Endothelial cell of umbilical vein (primary cell): ENCODE results near the gene SELENOV. TPM values are rescaled to one million over a fixed set of nuclear protein-coding genes. Genes with fewer than 3 reads are reported as not detected.

Source experiments
- BruUV-seq: library from RNA; stranded (reverse); fragments of 400-500 nt; replicated peaks from 2 replicates; lab custom pipeline; 2021; lab: Mats Ljungman, UMichigan
- CTCF ChIA-PET: fragments of 300-600, 350-600 bp; sonication (Branson Sonifier 250); formaldehyde crosslinking; loops from one replicate; lab custom pipeline; 2021; ENCODE audit warnings: antibody characterized with exemption, inconsistent platforms; lab: Charles Lee
- POLR2A ChIA-PET: fragments of 300-600, 350-600 bp; sonication (Branson Sonifier 250); formaldehyde crosslinking; loops from one replicate; lab custom pipeline; 2021; ENCODE audit warnings: antibody characterized with exemption, inconsistent platforms; lab: Charles Lee
- DNase-seq: peaks from one replicate; pipeline ENCODE4 v3.0.0-alpha.2; 2011; ENCODE audit warnings: low read depth, low spot score
- FAIRE-seq: peaks from 2 replicates; lab custom pipeline; 2011; peaks lifted over from hg19 to GRCh38; lab: Jason Lieb, UNC
- H2AFZ ChIP-seq: 2 replicates; pipeline ENCODE4 v1.6.0; 2012; ENCODE audit warnings: low read depth, low read length, control low read depth, inconsistent platforms
- H3K27ac ChIP-seq: 2 replicates; pipeline ENCODE4 v1.5.1; 2011; ENCODE audit warnings: low read depth, mild to moderate bottlenecking, control low read depth, low read length, moderate library complexity; ENCODE audit not compliant: insufficient read depth
- H3K27me3 ChIP-seq, 2 experiments: 2 replicates each; pipeline versions ENCODE4 v1.6.0 to v1.6.1; 2011; ENCODE audit warnings: low read length in 2 of 2, mixed read lengths in 1 of 2; ENCODE audit not compliant: control insufficient read depth in 2 of 2, insufficient read depth in 2 of 2
- H3K36me3 ChIP-seq, 2 experiments: 2 replicates in 1 of 2; 3 replicates in 1 of 2; pipeline ENCODE4 v1.5.1; 2011; ENCODE audit warnings: low read length in 2 of 2, mild to moderate bottlenecking in 1 of 2, moderate library complexity in 1 of 2; ENCODE audit not compliant: control insufficient read depth in 2 of 2, insufficient read depth in 2 of 2; ENCODE audit errors: extremely low read depth in 1 of 2
- H3K4me1 ChIP-seq: 3 replicates; pipeline ENCODE4 v1.5.1; 2011; ENCODE audit warnings: mild to moderate bottlenecking, low read length; ENCODE audit not compliant: control insufficient read depth, insufficient read depth; ENCODE audit errors: extremely low read depth
- H3K4me2 ChIP-seq: 2 replicates; pipeline ENCODE4 v1.6.1; 2011; ENCODE audit warnings: low read length, control low read depth, mixed read lengths; ENCODE audit not compliant: insufficient read depth
- H3K4me3 ChIP-seq, 3 experiments: fragments of 200-600 bp in 1 of 3; sonication (generic), shearing (Covaris generic) in 1 of 3; replicated peaks in 1 of 3; 2 replicates each; pipeline ENCODE4 v1.5.1; 2011 to 2016; ENCODE audit warnings: control low read depth in 3 of 3, low read length in 3 of 3, mild to moderate bottlenecking in 2 of 3, inconsistent platforms in 1 of 3, low read depth in 1 of 3, moderate library complexity in 1 of 3; ENCODE audit not compliant: insufficient read depth in 1 of 3
- H3K79me2 ChIP-seq: 2 replicates; pipeline ENCODE4 v1.6.0; 2012; ENCODE audit warnings: low read length, inconsistent platforms; ENCODE audit not compliant: control insufficient read depth, insufficient read depth
- H3K9ac ChIP-seq: replicated peaks from 2 replicates; pipeline ENCODE3; 2011; ENCODE audit warnings: low read length, control low read depth; ENCODE audit not compliant: insufficient read depth; ENCODE audit errors: extremely low read depth
- H3K9me1 ChIP-seq: replicated peaks from 3 replicates; pipeline ENCODE4 v1.6.0; 2011; ENCODE audit warnings: mild to moderate bottlenecking, low read length; ENCODE audit not compliant: control insufficient read depth, insufficient read depth; ENCODE audit errors: extremely low read depth
- H3K9me3 ChIP-seq: replicated peaks from 2 replicates; pipeline ENCODE4 v1.5.1; 2012; ENCODE audit warnings: low read length, inconsistent platforms; ENCODE audit not compliant: control insufficient read depth, insufficient read depth
- H4K20me1 ChIP-seq: replicated peaks from 2 replicates; pipeline ENCODE3; 2011; ENCODE audit warnings: mild to moderate bottlenecking, low read length; ENCODE audit not compliant: control insufficient read depth, insufficient read depth; ENCODE audit errors: extremely low read depth
- EZH2 ChIP-seq: IDR thresholded peaks from 2 replicates; pipeline ENCODE4 v1.6.1; 2012; ENCODE audit warnings: borderline replicate concordance, low read depth, mild to moderate bottlenecking, moderate library complexity, low read length, inconsistent platforms; ENCODE audit not compliant: severe bottlenecking
- GATA2 ChIP-seq: IDR thresholded peaks from 2 replicates; pipeline ENCODE4 v1.7.0; 2011; ENCODE audit warnings: low read depth, mild to moderate bottlenecking, moderate library complexity, mixed read lengths, low read length; ENCODE audit not compliant: insufficient read length, insufficient read depth
- JUN ChIP-seq: IDR thresholded peaks from 2 replicates; pipeline ENCODE4 v1.6.1; 2011; ENCODE audit warnings: borderline replicate concordance, low read depth; ENCODE audit not compliant: insufficient read length, insufficient read depth
- MYC ChIP-seq: IDR thresholded peaks from one replicate; pipeline ENCODE4 v1.6.1; 2011; ENCODE audit warnings: mild to moderate bottlenecking, low read depth, low read length
- POLR2A ChIP-seq: IDR thresholded peaks from 2 replicates; pipeline ENCODE4 v1.6.1; 2012; ENCODE audit warnings: low read depth, mild to moderate bottlenecking, control low read depth, low read length
- POLR2AphosphoS5 ChIP-seq: IDR thresholded peaks from 2 replicates; pipeline ENCODE4 v1.6.1; 2012; ENCODE audit warnings: low read depth, mild to moderate bottlenecking, control low read depth, low read length, moderate library complexity; ENCODE audit not compliant: insufficient read depth
- dilution Hi-C: fragments of 300-500 bp; cut with MboI; formaldehyde crosslinking; loops from one replicate; pipeline ENCODE4 v1.15.0; 2019; ENCODE audit warnings: low sequenced_read_pairs; ENCODE audit not compliant: extremely low pct_ligation_motif_present
- intact Hi-C: fragments of 100-400 bp; cut with micrococcal nuclease; formaldehyde crosslinking; loops from one replicate; pipeline ENCODE4 v1.10.0; 2022
- polyA plus RNA-seq, 4 experiments: library from polyadenylated mRNA; depleted of rRNA in 3 of 4; stranded (reverse) in 3 of 4; unstranded in 1 of 4; fragments of >200 nt; gene quantifications; 2 replicates each; pipeline versions ENCODE4 v1.2.1 to v1.2.3, GENCODE V29; 2011 to 2012; ENCODE audit warnings: missing spikeins in 1 of 4
- total RNA-seq: library from RNA; stranded (reverse); gene quantifications from 2 replicates; pipeline ENCODE4 v1.2.3, GENCODE V29; 2021
- TF ChIP-seq, protein P1 (sequence below), 2 donors: IDR thresholded peaks; 1 replicate in 1 of 2; 2 replicates in 1 of 2; pipeline ENCODE4 v1.5.1; 2011; ENCODE audit warnings: low read length in 2 of 2, mild to moderate bottlenecking in 2 of 2, moderate library complexity in 2 of 2, control low read depth in 1 of 2, inconsistent platforms in 1 of 2, low read depth in 1 of 2; ENCODE audit not compliant: insufficient read depth in 1 of 2; ENCODE audit errors: extremely low read depth in 1 of 2
- TF ChIP-seq, protein P2 (sequence below): IDR thresholded peaks from 2 replicates; pipeline ENCODE4 v1.6.1; 2011; ENCODE audit not compliant: insufficient read depth, insufficient read length

SELENOV gene
- total and polyA plus RNA-seq, 2 donors (not counting 3 experiments of a cell fraction or from before 2014, with no cell fraction given), result not detected

DNA sequence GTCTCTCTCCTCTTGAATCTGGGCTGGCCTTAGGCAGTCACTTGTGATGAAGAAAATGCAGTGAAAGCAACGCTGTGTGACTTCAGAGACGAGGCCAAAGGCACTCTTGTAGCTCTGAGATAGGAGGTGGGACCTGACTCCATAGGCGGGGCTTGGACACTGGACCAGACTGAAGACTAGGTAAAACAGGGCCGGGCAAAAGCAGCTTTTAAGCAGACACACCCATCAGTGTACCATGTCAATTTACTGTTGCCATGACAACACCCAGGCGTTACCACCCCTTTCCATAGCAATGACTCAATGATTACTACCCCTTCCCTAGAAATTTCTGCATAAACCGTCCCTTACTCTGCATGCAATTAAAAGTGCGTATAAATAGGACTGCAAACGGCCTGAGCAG is 31.7 kb downstream of the SELENOV start:
- TF ChIP-seq POLR2AphosphoS5, result no peak
- TF ChIP-seq GATA2, result no peak
- no peak for TF ChIP-seq MYC
- DNase-seq, result no peak
- Histone ChIP-seq H3K36me3 (no peaks in the 10 kb centered on the region), H3K9me1 (no peaks in the 10 kb centered on the region), H2AFZ (no peak overlapping the region), H3K27me3 (peaks cover 8 to 11% of the 10 kb centered on the region in 2 experiments), H4K20me1 (no peaks in the 10 kb centered on the region), H3K79me2 (no peaks in the 10 kb centered on the region), H3K27ac (no peak overlapping the region), H3K9me3 (no peaks in the 10 kb centered on the region), H3K4me3 (no peak overlapping the region), H3K4me1 (peaks cover 9% of the 10 kb centered on the region), H3K9ac (no peak overlapping the region), H3K4me2 (no peak overlapping the region)
- dilution Hi-C loops (no loop called here), intact Hi-C loops (no loop called here)
- BruUV-seq, result no TSS peak
- ChIA-PET CTCF (no interaction called here), POLR2A (no interaction called here)
- no peak for FAIRE-seq

DNA sequence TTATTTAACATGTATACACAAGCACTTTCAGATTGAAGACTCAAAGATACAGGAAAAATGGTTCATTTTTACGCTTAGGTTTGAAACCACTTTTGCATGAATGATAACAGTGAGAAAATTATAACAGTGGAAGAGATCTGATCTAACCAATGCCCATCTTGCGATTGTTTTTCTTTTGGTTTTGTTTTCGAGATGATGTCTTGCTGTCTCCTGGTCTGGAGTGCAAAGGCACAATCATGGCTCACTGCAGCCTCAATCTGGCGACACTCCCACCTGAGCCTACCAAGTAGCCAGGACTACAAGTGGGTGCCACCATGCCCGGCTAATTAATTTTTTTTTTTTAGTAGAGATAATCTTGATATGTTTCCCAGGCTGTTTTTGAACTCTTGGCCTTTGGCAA is 35.3 kb downstream of the SELENOV start:
- dilution Hi-C loops, result no loop called here
- TF ChIP-seq MYC, result no peak
- TF ChIP-seq EZH2, result no peak
- TF ChIP-seq POLR2A, result no peak
- TF ChIP-seq, protein P1, sequence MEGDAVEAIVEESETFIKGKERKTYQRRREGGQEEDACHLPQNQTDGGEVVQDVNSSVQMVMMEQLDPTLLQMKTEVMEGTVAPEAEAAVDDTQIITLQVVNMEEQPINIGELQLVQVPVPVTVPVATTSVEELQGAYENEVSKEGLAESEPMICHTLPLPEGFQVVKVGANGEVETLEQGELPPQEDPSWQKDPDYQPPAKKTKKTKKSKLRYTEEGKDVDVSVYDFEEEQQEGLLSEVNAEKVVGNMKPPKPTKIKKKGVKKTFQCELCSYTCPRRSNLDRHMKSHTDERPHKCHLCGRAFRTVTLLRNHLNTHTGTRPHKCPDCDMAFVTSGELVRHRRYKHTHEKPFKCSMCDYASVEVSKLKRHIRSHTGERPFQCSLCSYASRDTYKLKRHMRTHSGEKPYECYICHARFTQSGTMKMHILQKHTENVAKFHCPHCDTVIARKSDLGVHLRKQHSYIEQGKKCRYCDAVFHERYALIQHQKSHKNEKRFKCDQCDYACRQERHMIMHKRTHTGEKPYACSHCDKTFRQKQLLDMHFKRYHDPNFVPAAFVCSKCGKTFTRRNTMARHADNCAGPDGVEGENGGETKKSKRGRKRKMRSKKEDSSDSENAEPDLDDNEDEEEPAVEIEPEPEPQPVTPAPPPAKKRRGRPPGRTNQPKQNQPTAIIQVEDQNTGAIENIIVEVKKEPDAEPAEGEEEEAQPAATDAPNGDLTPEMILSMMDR (IDR thresholded peaks at IDR 0.05; ENCODE audit: extremely low read depth in 1 of 2, insufficient read depth in 1 of 2, low read depth in 1 of 2, low read length in 2 of 2), result no peak
- TF ChIP-seq GATA2, result no peak
- no peak for TF ChIP-seq JUN
- TF ChIP-seq POLR2AphosphoS5, result no peak
- TF ChIP-seq, protein P2, sequence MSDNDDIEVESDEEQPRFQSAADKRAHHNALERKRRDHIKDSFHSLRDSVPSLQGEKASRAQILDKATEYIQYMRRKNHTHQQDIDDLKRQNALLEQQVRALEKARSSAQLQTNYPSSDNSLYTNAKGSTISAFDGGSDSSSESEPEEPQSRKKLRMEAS, result no peak
- intact Hi-C loops, result no loop called here
- H3K36me3 ChIP-seq, result no peaks in the 10 kb centered on the region
- H3K9ac ChIP-seq, result no peak overlapping the region
- H3K27ac ChIP-seq, result no peak overlapping the region
- no peaks in the 10 kb centered on the region for H3K4me1 ChIP-seq
- ChIA-PET POLR2A (no interaction called here), CTCF (interaction anchor here (0.7 to 2.5 kb wide), 3 partner anchors 122 to 483 kb away, joined by 3 to 78 read pairs (median 3); no protein-coding TSS in a partner anchor)
- no peaks in the 10 kb centered on the region for H3K9me1 ChIP-seq
- H4K20me1 ChIP-seq, result no peaks in the 10 kb centered on the region
- FAIRE-seq (no peak), DNase-seq (no peak)
- H3K79me2 ChIP-seq, result no peaks in the 10 kb centered on the region
- no peak overlapping the region for H3K4me3 ChIP-seq
- peaks cover 13% of the 10 kb centered on the region in 2 experiments for H3K27me3 ChIP-seq
- no peaks in the 10 kb centered on the region for H3K9me3 ChIP-seq
- no TSS peak for BruUV-seq
- H3K4me2 ChIP-seq, result no peak overlapping the region
- no peak overlapping the region for H2AFZ ChIP-seq
